ENCODE measurements around the gene DNAJC22. TPM values are rescaled to one million over a fixed set of nuclear protein-coding genes. Genes with fewer than 3 reads are reported as not detected.

DNAJC22 gene
- total and polyA plus RNA-seq, 2 of the 13 experiments (the other 11 are each of a cell fraction or from before 2014, with no cell fraction given), result 25.2 to 31.7 TPM

- TF ChIP-seq SNAPC4 (CRISPR knock-in tag; IDR thresholded peaks at IDR 0.05), result no peak
- no peak for TF ChIP-seq PRPF4 (IDR thresholded peaks at IDR 0.05; ENCODE audit: low read depth, low read length, poor library complexity, severe bottlenecking)
- peak; percentile 58; the same call in 1 of the 2 replicates for TF ChIP-seq ZNF788 (CRISPR knock-in tag; IDR thresholded peaks at IDR 0.05; ENCODE audit: borderline replicate concordance)
- peak; percentile 52; the same call in 1 of the 2 replicates for TF ChIP-seq ZBTB10 (CRISPR knock-in tag; IDR thresholded peaks at IDR 0.05; ENCODE audit: borderline replicate concordance)
- TF ChIP-seq ATF2 (CRISPR knock-in tag; IDR thresholded peaks at IDR 0.05), result no peak
- no peak for TF ChIP-seq NONO (IDR thresholded peaks at IDR 0.05)
- peak; percentile 76; the same call in 1 of the 2 replicates for TF ChIP-seq NONO (CRISPR knock-in tag; conservative IDR thresholded peaks at IDR 0.05)
- no peak for TF ChIP-seq SOX13 (IDR thresholded peaks at IDR 0.05)
- no peak; a peak in 2 of 4 replicates for TF ChIP-seq SOX13 (CRISPR knock-in tag; conservative IDR thresholded peaks at IDR 0.05 in 1 of 2, IDR thresholded peaks at IDR 0.05 in 1 of 2)
- no peak for TF ChIP-seq ZNF652 (CRISPR knock-in tag; IDR thresholded peaks at IDR 0.05; ENCODE audit: borderline replicate concordance, low read depth)
These were observed 20.1 kb downstream of the DNAJC22 start (continued) for GRCh38 chr12:49366652-49367380.
